Panc1 (cell line): ENCODE results near the gene GALNT1.

Experiments
- POLR2AphosphoS5 ChIP-seq: IDR thresholded peaks from 2 replicates; pipeline ENCODE4 v1.6.1; 2012; ENCODE audit warnings: mild to moderate bottlenecking, low read depth, low read length, moderate library complexity
- TF ChIP-seq, protein P1 (sequence below): fragments of 450-650 bp; IDR thresholded peaks from 2 replicates; pipeline ENCODE4 v1.5.1; 2017; ENCODE audit warnings: mild to moderate bottlenecking
- TF ChIP-seq, protein P2 (sequence below), 2 experiments: IDR thresholded peaks; 2 replicates each; pipeline ENCODE4 v1.6.1; 2011 to 2012; ENCODE audit warnings: low read depth in 2 of 2, control low read depth in 1 of 2, low read length in 1 of 2, mild to moderate bottlenecking in 1 of 2, moderate library complexity in 1 of 2; ENCODE audit not compliant: insufficient read depth in 1 of 2

DNA sequence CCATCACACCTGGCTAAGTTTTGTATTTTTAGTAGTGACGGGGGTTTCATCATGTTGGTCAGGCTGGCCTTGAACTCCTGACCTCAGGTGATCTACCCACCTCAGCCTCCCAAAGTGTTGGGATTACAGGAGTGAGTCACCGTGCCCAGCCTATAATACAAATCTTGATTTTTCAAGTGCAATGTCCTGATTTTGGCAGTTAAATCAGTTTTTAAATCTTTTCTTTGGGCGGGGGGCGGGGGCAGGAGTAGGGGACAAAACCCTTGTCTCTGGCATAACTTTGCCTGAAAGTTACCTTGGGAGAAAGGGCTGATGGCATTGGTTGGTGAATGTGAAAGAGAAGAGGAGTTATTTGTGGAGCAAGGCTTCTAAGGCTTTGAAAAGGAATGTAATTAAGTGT lies 12.3 kb downstream of the GALNT1 start:
- TF ChIP-seq, protein P1, sequence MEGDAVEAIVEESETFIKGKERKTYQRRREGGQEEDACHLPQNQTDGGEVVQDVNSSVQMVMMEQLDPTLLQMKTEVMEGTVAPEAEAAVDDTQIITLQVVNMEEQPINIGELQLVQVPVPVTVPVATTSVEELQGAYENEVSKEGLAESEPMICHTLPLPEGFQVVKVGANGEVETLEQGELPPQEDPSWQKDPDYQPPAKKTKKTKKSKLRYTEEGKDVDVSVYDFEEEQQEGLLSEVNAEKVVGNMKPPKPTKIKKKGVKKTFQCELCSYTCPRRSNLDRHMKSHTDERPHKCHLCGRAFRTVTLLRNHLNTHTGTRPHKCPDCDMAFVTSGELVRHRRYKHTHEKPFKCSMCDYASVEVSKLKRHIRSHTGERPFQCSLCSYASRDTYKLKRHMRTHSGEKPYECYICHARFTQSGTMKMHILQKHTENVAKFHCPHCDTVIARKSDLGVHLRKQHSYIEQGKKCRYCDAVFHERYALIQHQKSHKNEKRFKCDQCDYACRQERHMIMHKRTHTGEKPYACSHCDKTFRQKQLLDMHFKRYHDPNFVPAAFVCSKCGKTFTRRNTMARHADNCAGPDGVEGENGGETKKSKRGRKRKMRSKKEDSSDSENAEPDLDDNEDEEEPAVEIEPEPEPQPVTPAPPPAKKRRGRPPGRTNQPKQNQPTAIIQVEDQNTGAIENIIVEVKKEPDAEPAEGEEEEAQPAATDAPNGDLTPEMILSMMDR = no peak
- TF ChIP-seq, protein P2, sequence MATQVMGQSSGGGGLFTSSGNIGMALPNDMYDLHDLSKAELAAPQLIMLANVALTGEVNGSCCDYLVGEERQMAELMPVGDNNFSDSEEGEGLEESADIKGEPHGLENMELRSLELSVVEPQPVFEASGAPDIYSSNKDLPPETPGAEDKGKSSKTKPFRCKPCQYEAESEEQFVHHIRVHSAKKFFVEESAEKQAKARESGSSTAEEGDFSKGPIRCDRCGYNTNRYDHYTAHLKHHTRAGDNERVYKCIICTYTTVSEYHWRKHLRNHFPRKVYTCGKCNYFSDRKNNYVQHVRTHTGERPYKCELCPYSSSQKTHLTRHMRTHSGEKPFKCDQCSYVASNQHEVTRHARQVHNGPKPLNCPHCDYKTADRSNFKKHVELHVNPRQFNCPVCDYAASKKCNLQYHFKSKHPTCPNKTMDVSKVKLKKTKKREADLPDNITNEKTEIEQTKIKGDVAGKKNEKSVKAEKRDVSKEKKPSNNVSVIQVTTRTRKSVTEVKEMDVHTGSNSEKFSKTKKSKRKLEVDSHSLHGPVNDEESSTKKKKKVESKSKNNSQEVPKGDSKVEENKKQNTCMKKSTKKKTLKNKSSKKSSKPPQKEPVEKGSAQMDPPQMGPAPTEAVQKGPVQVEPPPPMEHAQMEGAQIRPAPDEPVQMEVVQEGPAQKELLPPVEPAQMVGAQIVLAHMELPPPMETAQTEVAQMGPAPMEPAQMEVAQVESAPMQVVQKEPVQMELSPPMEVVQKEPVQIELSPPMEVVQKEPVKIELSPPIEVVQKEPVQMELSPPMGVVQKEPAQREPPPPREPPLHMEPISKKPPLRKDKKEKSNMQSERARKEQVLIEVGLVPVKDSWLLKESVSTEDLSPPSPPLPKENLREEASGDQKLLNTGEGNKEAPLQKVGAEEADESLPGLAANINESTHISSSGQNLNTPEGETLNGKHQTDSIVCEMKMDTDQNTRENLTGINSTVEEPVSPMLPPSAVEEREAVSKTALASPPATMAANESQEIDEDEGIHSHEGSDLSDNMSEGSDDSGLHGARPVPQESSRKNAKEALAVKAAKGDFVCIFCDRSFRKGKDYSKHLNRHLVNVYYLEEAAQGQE (IDR thresholded peaks at IDR 0.05; ENCODE audit: insufficient read depth in 1 of 2, low read depth in 2 of 2, low read length in 1 of 2) = no peak
- TF ChIP-seq POLR2AphosphoS5 = no peak
